GM10266 (cell line): ENCODE data around the gene H1-8.

ENCODE experiments used
- DNase-seq: peaks from one replicate; pipeline ENCODE4 v3.0.0; 2012; ENCODE audit errors: extremely low spot score
- TF ChIP-seq, protein P1 (sequence below): IDR thresholded peaks from 2 replicates; pipeline ENCODE4 v1.5.1; 2012; ENCODE audit warnings: mild to moderate bottlenecking, low read depth; ENCODE audit not compliant: control insufficient read depth, insufficient read depth; ENCODE audit errors: missing control alignments

Gene H1-8

GRCh38 chr3:129554356-129555152 lies 11.6 kb downstream of the H1-8 start:
- TF ChIP-seq, protein P1, sequence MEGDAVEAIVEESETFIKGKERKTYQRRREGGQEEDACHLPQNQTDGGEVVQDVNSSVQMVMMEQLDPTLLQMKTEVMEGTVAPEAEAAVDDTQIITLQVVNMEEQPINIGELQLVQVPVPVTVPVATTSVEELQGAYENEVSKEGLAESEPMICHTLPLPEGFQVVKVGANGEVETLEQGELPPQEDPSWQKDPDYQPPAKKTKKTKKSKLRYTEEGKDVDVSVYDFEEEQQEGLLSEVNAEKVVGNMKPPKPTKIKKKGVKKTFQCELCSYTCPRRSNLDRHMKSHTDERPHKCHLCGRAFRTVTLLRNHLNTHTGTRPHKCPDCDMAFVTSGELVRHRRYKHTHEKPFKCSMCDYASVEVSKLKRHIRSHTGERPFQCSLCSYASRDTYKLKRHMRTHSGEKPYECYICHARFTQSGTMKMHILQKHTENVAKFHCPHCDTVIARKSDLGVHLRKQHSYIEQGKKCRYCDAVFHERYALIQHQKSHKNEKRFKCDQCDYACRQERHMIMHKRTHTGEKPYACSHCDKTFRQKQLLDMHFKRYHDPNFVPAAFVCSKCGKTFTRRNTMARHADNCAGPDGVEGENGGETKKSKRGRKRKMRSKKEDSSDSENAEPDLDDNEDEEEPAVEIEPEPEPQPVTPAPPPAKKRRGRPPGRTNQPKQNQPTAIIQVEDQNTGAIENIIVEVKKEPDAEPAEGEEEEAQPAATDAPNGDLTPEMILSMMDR: no peak
- DNase-seq: no peak

DNA sequence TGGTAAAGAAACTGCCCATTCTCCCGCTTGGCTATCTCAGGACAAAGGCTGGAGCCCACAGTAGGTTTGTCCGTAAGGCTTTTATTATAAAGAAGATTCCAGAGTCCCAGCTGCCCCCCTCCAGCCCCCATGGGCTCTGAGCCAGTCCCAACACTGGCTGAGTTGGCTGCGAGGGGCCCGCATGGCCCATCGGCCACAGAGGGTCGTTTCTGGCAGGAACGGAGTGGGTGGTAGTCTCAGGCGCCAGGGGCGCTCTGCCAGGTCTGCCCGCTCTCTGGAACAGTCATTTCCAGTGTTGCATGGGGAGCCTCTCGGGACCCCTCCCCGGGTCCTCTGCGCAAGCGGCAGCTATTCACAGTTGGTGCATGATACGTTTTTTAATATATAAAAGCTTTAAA lies 12.2 kb downstream of the H1-8 start:
- TF ChIP-seq, protein P1: no peak
- no peak for DNase-seq

DNA sequence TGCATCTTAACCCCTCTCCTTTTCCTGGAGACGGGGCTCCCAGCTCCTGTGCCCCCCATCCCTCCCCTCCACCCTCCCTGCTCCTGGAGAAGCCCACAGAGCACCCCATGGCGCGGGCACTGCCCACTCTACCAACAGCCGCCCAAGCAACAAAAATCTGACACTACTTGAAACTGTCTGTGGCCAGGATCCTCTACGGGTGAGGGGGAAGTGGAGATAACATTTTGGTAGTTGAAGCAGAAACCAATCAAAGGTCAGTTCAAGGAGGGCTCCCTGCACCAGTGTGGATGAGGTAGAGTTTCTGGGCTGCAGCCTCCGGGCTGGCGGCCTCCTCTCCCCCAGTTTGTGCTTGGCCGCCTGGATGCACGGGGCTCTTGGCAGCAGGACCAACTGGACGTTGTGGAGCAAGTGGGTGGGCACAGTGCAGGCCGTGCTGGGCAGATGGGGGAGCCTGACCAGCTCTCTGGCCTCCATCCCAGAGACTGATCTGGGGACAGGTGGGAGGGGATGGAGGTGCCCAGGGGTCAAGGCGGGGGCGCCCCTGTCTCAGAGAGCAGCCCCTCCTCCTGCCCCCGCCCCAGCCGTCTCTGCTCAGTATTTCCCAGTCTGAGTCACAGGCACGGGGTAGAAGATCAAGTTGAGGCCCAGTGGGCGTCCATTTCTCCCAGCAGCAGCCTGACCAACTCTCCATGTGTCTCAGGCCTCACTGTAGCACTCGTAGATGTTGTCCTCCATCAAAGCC lies 12.8 kb downstream of the H1-8 start:
- no peak for DNase-seq
- TF ChIP-seq, protein P1: no peak

DNA sequence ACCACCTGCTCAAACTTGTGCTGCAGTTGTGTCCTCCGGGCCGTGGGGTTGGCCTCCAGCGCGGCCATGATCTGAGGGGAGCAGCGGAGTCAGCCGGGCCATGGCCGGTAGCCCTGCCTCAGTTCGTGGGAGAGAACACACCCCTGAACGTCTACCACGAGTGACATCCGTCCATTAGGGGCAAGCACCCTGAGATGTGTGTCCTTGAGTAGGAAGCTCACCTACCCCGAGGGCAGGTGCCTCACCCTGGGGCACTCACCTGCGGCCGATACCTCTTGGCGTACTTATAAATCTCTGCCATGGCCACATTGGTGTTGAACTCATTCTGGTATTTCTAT lies 13.4 kb downstream of the H1-8 start:
- TF ChIP-seq, protein P1: no peak
- no peak for DNase-seq

DNA sequence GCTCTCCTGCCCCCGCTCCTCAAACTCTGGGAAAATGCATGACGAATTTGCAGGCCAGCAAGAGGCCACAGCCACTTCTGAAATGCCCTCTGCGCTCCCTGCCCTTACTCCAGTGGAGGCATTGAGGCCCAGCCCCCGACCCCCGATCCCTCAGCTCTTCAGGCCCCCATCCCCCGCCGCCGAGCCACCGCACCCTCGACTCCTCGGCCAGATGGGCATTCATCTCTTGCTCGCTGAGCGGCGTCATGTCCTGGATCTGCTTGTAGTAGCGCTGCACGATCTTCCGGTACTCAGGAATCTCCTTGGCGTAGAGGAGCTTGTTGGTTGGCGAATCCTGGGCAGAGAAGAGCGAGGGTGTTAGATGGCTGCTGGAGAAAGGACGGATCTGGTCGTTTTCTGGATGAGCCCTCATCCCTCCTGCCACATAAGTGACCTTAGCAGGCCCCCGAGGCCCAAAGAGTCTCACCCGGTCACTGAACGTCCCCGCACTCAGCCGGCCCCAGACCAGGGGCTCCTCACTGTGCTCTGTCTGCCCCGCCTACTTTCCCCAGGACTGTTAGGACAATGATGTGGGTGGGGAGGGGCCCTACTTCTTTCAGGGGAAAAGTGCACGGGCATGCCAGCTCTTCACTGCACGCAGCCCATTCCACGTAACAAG lies 14.0 kb downstream of the H1-8 start:
- no peak for DNase-seq
- TF ChIP-seq, protein P1: no peak

- DNase-seq: no peak
- TF ChIP-seq, protein P1: no peak
Measured at GRCh38 chr3:129557548-129557894, 14.5 kb downstream of the H1-8 start.
